A549 (cell line): ENCODE results near the gene EHBP1. TPM values are rescaled to one million over a fixed set of nuclear protein-coding genes. Genes with fewer than 3 reads are reported as not detected.

ENCODE experiments used
- ATAC-seq, 2 experiments: fragments of 200-7000 bp in 1 of 2; fragments of >200 bp in 1 of 2; cut with Nextera tagmentation in 1 of 2; cut with Tn5 transposase in 1 of 2; 3 replicates each; pipeline versions ENCODE4 v1.8.0 to v1.9.1; 2018 to 2020; ENCODE audit warnings: mild to moderate bottlenecking in 1 of 2, moderate library complexity in 1 of 2
- CTCF ChIA-PET: fragments of 300-600 bp; sonication (Branson Sonifier 250); formaldehyde crosslinking; extraction: SDS; loops from one replicate; lab custom pipeline; 2021; ENCODE audit warnings: antibody characterized with exemption, inconsistent platforms; lab: Yijun Ruan, JAX
- POLR2A ChIA-PET: fragments of 350-600 bp; formaldehyde crosslinking; extraction: SDS; loops from one replicate; lab custom pipeline; 2021; ENCODE audit warnings: antibody characterized with exemption, inconsistent platforms; lab: Yijun Ruan, JAX
- DNase-seq, 2 experiments: peaks; one replicate each; pipeline versions ENCODE4 v3.0.0 to v3.0.0-alpha.2; 2011 to 2016; ENCODE audit warnings: low read depth in 1 of 2, low spot score in 1 of 2
- FAIRE-seq: peaks from 2 replicates; lab custom pipeline; 2011; peaks lifted over from hg19 to GRCh38; lab: Jason Lieb, UNC
- H3K27ac ChIP-seq, 2 experiments: fragments of >200 bp; sonication (Bioruptor Twin); formaldehyde crosslinking; 3 replicates each; pipeline ENCODE4 v1.5.1; 2016 to 2017
- H3K4me1 ChIP-seq: fragments of >200 bp; sonication (Bioruptor Twin); formaldehyde crosslinking; 3 replicates; pipeline ENCODE4 v1.6.1; 2016
- H3K4me2 ChIP-seq: fragments of >200 bp; sonication (Bioruptor Twin); formaldehyde crosslinking; 3 replicates; pipeline ENCODE4 v1.6.1; 2016
- H3K4me3 ChIP-seq: fragments of >200 bp; sonication (Bioruptor Twin); formaldehyde crosslinking; 3 replicates; pipeline ENCODE4 v1.5.1; 2016
- H3K9me3 ChIP-seq: fragments of >200 bp; sonication (Bioruptor Twin); formaldehyde crosslinking; 3 replicates; pipeline ENCODE4 v1.6.1; 2016
- EHF ChIP-seq: fragments of 250-450 bp; sonication (Bioruptor Pico); IDR thresholded peaks from 2 replicates; pipeline ENCODE4 v1.5.0; 2020; ENCODE audit warnings: mild to moderate bottlenecking
- FOSB ChIP-seq: fragments of 250-450 bp; sonication (Bioruptor Pico); IDR thresholded peaks from 2 replicates; pipeline ENCODE4 v1.5.0; 2020; ENCODE audit warnings: mild to moderate bottlenecking, moderate library complexity
- FOSL2 ChIP-seq, 2 experiments: fragments of 450-650 bp in 1 of 2; fragments of >200 bp in 1 of 2; sonication (Bioruptor Twin) in 1 of 2; formaldehyde crosslinking; IDR thresholded peaks; 2 replicates each; pipeline versions ENCODE4 v1.5.0 to v1.6.1; 2016 to 2020; ENCODE audit warnings: mild to moderate bottlenecking in 1 of 2, moderate library complexity in 1 of 2
- JUN ChIP-seq, 2 experiments: fragments of >200 bp; sonication (Bioruptor Twin); formaldehyde crosslinking; IDR thresholded peaks; 2 replicates in 1 of 2; 3 replicates in 1 of 2; pipeline ENCODE4 v1.6.1; 2016 to 2017
- JUNB ChIP-seq: fragments of >200 bp; sonication (Bioruptor Twin); formaldehyde crosslinking; IDR thresholded peaks from 2 replicates; pipeline ENCODE4 v1.6.1; 2016
- KDM1A ChIP-seq: fragments of 200-600 bp; sonication (generic); IDR thresholded peaks from 2 replicates; pipeline ENCODE4 v1.6.1; 2016; ENCODE audit warnings: low read depth, mild to moderate bottlenecking
- KDM5A ChIP-seq: fragments of 200-600 bp; sonication (generic); IDR thresholded peaks from 2 replicates; pipeline ENCODE4 v1.6.1; 2016; ENCODE audit warnings: antibody characterized with exemption, mild to moderate bottlenecking
- MYC ChIP-seq: IDR thresholded peaks from 2 replicates; pipeline ENCODE4 v1.6.1; 2012; ENCODE audit warnings: mild to moderate bottlenecking, inconsistent platforms, low read length, improper control_type of control experiment, borderline replicate concordance
- NPAS2 ChIP-seq: fragments of 250-450 bp; sonication (Bioruptor Pico); IDR thresholded peaks from 2 replicates; pipeline ENCODE4 v1.8.0; 2022; ENCODE audit warnings: mild to moderate bottlenecking, moderate library complexity, borderline replicate concordance
- NR3C1 ChIP-seq: fragments of >200 bp; sonication (Bioruptor Twin); formaldehyde crosslinking; IDR thresholded peaks from 3 replicates; pipeline ENCODE4 v1.6.1; 2017
- POLR2AphosphoS2 ChIP-seq: conservative IDR thresholded peaks from 2 replicates; pipeline ENCODE4 v1.6.1; 2012; ENCODE audit warnings: low read length, improper control_type of control experiment, inconsistent platforms
- RFX5 ChIP-seq: fragments of 450-650 bp; IDR thresholded peaks from 2 replicates; pipeline ENCODE4 v1.7.1; 2014; ENCODE audit warnings: antibody characterized with exemption, mild to moderate bottlenecking, moderate library complexity
- SREBF2 ChIP-seq: fragments of 450-650 bp; IDR thresholded peaks from 2 replicates; pipeline ENCODE4 v1.6.1; 2014; ENCODE audit warnings: mild to moderate bottlenecking, moderate library complexity
- TFCP2L1 ChIP-seq: fragments of 250-450 bp; sonication (Bioruptor Pico); IDR thresholded peaks from 2 replicates; pipeline ENCODE4 v1.5.0; 2021; ENCODE audit warnings: mild to moderate bottlenecking
- ZC3H11A ChIP-seq: fragments of 450-650 bp; IDR thresholded peaks from 2 replicates; pipeline ENCODE4 v1.6.1; 2014; ENCODE audit warnings: antibody characterized with exemption, mild to moderate bottlenecking
- ZFP36 ChIP-seq: fragments of 450-650 bp; IDR thresholded peaks from 2 replicates; pipeline ENCODE4 v1.6.1; 2014; ENCODE audit warnings: borderline replicate concordance; ENCODE audit not compliant: partially characterized antibody
- ZNF302 ChIP-seq: fragments of 250-450 bp; sonication (Bioruptor Pico); IDR thresholded peaks from 2 replicates; pipeline ENCODE4 v1.9.0; 2021; ENCODE audit warnings: inconsistent platforms, mild to moderate bottlenecking, moderate library complexity
- WGBS: methylation state at CpG from one replicate; pipeline ENCODE4 v1.1.6; 2017; ENCODE audit errors: missing lambda C conversion rate; 5-methylcytosine and 5-hydroxymethylcytosine counted together
- polyA plus RNA-seq, 4 experiments: library from polyadenylated mRNA; depleted of rRNA in 3 of 4; stranded (reverse); fragments of >200 nt; fragmentation: RNase III in 1 of 4; extraction: RNeasy Plus Mini Kit Qiagen cat#74134 plus additional on column Dnase treatment in 1 of 4; gene quantifications; 2 replicates in 3 of 4; 3 replicates in 1 of 4; pipeline ENCODE4 v1.2.3, GENCODE V29; 2011 to 2017
- TF ChIP-seq, protein P1 (sequence below): fragments of 200-600 bp; sonication (generic); IDR thresholded peaks from 2 replicates; pipeline ENCODE4 v1.6.1; 2016; ENCODE audit warnings: antibody characterized with exemption, mild to moderate bottlenecking, moderate library complexity
- TF ChIP-seq, protein P2 (sequence below): IDR thresholded peaks from 2 replicates; pipeline ENCODE4 v1.6.1; 2012; ENCODE audit warnings: low read depth, borderline replicate concordance
- TF ChIP-seq, protein P3 (sequence below): fragments of >200 bp; sonication (Bioruptor Twin); formaldehyde crosslinking; IDR thresholded peaks from 3 replicates; pipeline ENCODE4 v1.5.1; 2016
- TF ChIP-seq, protein P4 (sequence below): fragments of >200 bp; sonication (Bioruptor Twin); formaldehyde crosslinking; IDR thresholded peaks from 3 replicates; pipeline ENCODE4 v1.6.1; 2016
- TF ChIP-seq, protein P5 (sequence below): fragments of >200 bp; sonication (Bioruptor Twin); formaldehyde crosslinking; IDR thresholded peaks from 2 replicates; pipeline ENCODE4 v1.6.1; 2016

The EHBP1 gene
- polyA plus RNA-seq, 2 of the 4 experiments (the other 2 are of a cell fraction) = 65.7 to 204 TPM

DNA sequence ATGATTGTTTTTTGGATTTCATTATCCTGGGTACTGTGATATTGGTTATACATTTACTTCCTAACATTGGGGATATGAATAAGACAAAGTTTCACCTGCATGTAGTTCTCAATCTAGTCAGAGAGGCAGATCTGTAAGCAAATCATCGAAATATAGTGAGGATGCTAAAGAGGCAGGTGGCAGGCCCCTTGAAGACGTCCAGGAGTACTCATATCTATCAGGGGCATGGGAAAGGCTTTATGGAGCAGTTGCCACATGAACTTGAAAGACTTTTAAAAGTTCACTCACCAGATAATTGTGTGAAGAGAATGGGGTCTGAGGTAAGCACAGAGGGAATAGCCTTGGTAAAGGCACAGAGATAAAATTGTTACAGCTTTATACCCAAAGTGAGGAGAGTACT lies 78.8 kb downstream of the EHBP1 start:
- H3K4me2 ChIP-seq = no peak overlapping the region
- ChIA-PET POLR2A (no interaction called here), CTCF (no interaction called here)
- WGBS = 69% methylated on average over 2 of the region's 2 CpGs
- H3K4me3 ChIP-seq = no peak overlapping the region
- peak overlapping the region in 1 of 2 experiments; percentile 12; a peak in 3 of 6 replicates for H3K27ac ChIP-seq
- peaks cover 18% of the 10 kb centered on the region for H3K9me3 ChIP-seq
- H3K4me1 ChIP-seq = peaks cover 59% of the 10 kb centered on the region
- no peak for FAIRE-seq
- no peak for DNase-seq
- TF ChIP-seq, protein P1, sequence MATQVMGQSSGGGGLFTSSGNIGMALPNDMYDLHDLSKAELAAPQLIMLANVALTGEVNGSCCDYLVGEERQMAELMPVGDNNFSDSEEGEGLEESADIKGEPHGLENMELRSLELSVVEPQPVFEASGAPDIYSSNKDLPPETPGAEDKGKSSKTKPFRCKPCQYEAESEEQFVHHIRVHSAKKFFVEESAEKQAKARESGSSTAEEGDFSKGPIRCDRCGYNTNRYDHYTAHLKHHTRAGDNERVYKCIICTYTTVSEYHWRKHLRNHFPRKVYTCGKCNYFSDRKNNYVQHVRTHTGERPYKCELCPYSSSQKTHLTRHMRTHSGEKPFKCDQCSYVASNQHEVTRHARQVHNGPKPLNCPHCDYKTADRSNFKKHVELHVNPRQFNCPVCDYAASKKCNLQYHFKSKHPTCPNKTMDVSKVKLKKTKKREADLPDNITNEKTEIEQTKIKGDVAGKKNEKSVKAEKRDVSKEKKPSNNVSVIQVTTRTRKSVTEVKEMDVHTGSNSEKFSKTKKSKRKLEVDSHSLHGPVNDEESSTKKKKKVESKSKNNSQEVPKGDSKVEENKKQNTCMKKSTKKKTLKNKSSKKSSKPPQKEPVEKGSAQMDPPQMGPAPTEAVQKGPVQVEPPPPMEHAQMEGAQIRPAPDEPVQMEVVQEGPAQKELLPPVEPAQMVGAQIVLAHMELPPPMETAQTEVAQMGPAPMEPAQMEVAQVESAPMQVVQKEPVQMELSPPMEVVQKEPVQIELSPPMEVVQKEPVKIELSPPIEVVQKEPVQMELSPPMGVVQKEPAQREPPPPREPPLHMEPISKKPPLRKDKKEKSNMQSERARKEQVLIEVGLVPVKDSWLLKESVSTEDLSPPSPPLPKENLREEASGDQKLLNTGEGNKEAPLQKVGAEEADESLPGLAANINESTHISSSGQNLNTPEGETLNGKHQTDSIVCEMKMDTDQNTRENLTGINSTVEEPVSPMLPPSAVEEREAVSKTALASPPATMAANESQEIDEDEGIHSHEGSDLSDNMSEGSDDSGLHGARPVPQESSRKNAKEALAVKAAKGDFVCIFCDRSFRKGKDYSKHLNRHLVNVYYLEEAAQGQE = no peak
- TF ChIP-seq, protein P2, sequence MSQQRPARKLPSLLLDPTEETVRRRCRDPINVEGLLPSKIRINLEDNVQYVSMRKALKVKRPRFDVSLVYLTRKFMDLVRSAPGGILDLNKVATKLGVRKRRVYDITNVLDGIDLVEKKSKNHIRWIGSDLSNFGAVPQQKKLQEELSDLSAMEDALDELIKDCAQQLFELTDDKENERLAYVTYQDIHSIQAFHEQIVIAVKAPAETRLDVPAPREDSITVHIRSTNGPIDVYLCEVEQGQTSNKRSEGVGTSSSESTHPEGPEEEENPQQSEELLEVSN = no peak
- TF ChIP-seq FOSL2 (IDR thresholded peaks at IDR 0.05) (no peak), FOSL2 (CRISPR knock-in tag; IDR thresholded peaks at IDR 0.05) (no peak), EHF (CRISPR knock-in tag) (no peak), POLR2AphosphoS2 (no peak), MYC (no peak), FOSB (CRISPR knock-in tag) (no peak), ZFP36 (no peak), KDM5A (no peak), ZC3H11A (no peak), SREBF2 (no peak), JUNB (no peak), ZNF302 (CRISPR knock-in tag) (no peak)
- TF ChIP-seq, protein P3, sequence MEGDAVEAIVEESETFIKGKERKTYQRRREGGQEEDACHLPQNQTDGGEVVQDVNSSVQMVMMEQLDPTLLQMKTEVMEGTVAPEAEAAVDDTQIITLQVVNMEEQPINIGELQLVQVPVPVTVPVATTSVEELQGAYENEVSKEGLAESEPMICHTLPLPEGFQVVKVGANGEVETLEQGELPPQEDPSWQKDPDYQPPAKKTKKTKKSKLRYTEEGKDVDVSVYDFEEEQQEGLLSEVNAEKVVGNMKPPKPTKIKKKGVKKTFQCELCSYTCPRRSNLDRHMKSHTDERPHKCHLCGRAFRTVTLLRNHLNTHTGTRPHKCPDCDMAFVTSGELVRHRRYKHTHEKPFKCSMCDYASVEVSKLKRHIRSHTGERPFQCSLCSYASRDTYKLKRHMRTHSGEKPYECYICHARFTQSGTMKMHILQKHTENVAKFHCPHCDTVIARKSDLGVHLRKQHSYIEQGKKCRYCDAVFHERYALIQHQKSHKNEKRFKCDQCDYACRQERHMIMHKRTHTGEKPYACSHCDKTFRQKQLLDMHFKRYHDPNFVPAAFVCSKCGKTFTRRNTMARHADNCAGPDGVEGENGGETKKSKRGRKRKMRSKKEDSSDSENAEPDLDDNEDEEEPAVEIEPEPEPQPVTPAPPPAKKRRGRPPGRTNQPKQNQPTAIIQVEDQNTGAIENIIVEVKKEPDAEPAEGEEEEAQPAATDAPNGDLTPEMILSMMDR = no peak
- ATAC-seq = no peak

DNA sequence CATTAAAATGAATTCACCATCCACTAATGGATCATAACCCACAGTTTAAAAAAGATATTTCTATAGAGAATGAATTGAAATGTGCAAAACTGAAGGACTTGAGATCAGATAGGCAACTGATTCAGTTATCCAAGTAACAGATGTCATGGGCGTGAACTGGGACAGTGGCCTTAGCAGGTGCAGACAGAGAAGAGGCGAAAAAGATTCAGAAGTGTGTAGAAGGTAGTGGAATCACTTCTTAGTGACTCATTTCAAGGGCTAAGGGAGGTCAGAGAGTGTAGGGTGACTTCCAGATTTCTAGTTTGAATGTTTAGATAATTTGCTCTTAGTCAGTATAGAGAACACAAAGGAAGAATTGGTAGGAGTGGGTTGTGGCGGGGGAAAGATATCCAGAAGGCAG lies 79.7 kb downstream of the EHBP1 start:
- FAIRE-seq (peak; percentile 13), ATAC-seq (no peak), DNase-seq (no peak)
- Histone ChIP-seq H3K4me2 (peak overlapping the region; percentile 25), H3K27ac (peak overlapping the region in 1 of 2 experiments; percentile 21; a peak in 3 of 6 replicates), H3K9me3 (peaks cover 18% of the 10 kb centered on the region), H3K4me3 (no peak overlapping the region), H3K4me1 (peaks cover 68% of the 10 kb centered on the region)
- ChIA-PET CTCF (interaction anchor here (5.0 kb wide), 1 partner anchor 9 kb away, joined by 37 read pairs; no protein-coding TSS in a partner anchor), POLR2A (no interaction called here)
- 91% methylated on average over 3 of the region's 3 CpGs for WGBS
- no peak for TF ChIP-seq NPAS2 (CRISPR knock-in tag)
- no peak for TF ChIP-seq KDM1A
- no peak for TF ChIP-seq TFCP2L1 (CRISPR knock-in tag)
- no peak for TF ChIP-seq NR3C1
- TF ChIP-seq, protein P4, sequence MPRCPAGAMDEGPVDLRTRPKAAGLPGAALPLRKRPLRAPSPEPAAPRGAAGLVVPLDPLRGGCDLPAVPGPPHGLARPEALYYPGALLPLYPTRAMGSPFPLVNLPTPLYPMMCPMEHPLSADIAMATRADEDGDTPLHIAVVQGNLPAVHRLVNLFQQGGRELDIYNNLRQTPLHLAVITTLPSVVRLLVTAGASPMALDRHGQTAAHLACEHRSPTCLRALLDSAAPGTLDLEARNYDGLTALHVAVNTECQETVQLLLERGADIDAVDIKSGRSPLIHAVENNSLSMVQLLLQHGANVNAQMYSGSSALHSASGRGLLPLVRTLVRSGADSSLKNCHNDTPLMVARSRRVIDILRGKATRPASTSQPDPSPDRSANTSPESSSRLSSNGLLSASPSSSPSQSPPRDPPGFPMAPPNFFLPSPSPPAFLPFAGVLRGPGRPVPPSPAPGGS = no peak
- TF ChIP-seq EHF (CRISPR knock-in tag) = no peak
- no peak for TF ChIP-seq ZC3H11A
- TF ChIP-seq RFX5 = no peak
- no peak for TF ChIP-seq JUN (IDR thresholded peaks at IDR 0.05)
- TF ChIP-seq, protein P5, sequence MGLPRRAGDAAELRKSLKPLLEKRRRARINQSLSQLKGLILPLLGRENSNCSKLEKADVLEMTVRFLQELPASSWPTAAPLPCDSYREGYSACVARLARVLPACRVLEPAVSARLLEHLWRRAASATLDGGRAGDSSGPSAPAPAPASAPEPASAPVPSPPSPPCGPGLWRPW = no peak
